Stomach (tissue), 9 donors: ENCODE measurements around the gene KDM8. TPM values are rescaled to one million over a fixed set of nuclear protein-coding genes. Genes with fewer than 3 reads are reported as not detected.

ENCODE experiments used
- DNase-seq, 2 donors: peaks; one replicate each; pipeline versions ENCODE4 v3.0.0 to v3.0.0-alpha.2; 2013 to 2019
- H3K27ac ChIP-seq, 5 donors: fragments of 200-600 bp in 4 of 5; sonication (generic) in 4 of 5; one replicate each; pipeline ENCODE4 v1.5.1; 2013 to 2019; ENCODE audit warnings: mild to moderate bottlenecking in 1 of 5, moderate library complexity in 1 of 5
- H3K27me3 ChIP-seq, 3 donors: fragments of 200-600 bp; sonication (generic); one replicate each; pipeline ENCODE4 v1.5.1; 2017 to 2019; ENCODE audit warnings: mixed run types in 1 of 3
- H3K36me3 ChIP-seq, 4 donors: fragments of 200-600 bp; sonication (generic); 1 replicate in 3 of 4; 2 replicates in 1 of 4; pipeline ENCODE4 v1.5.1; 2016 to 2019
- H3K4me1 ChIP-seq, 4 donors: fragments of 200-600 bp; sonication (generic); one replicate each; pipeline ENCODE4 v1.5.1; 2016 to 2019
- H3K4me3 ChIP-seq, 4 donors: fragments of 200-600 bp; sonication (generic) in 3 of 4; one replicate each; pipeline ENCODE4 v1.5.1; 2016 to 2019; ENCODE audit warnings: mild to moderate bottlenecking in 1 of 4
- H3K9me3 ChIP-seq, 4 donors: fragments of 200-600 bp; sonication (generic); one replicate each; pipeline ENCODE4 v1.5.1; 2016 to 2019
- EP300 ChIP-seq: sonication (generic); formaldehyde crosslinking; IDR thresholded peaks from one replicate; pipeline ENCODE4 v1.6.1; 2017; ENCODE audit warnings: antibody characterized with exemption
- POLR2A ChIP-seq, 4 donors: fragments of 450-650 bp; IDR thresholded peaks; one replicate each; pipeline ENCODE4 v1.6.1; 2016; ENCODE audit warnings: antibody characterized with exemption in 4 of 4, control low read depth in 2 of 4, mild to moderate bottlenecking in 1 of 4, moderate library complexity in 1 of 4
- POLR2AphosphoS5 ChIP-seq, 3 donors: sonication (generic); formaldehyde crosslinking; IDR thresholded peaks; one replicate each; pipeline ENCODE4 v1.6.1; 2016; ENCODE audit warnings: antibody characterized with exemption in 3 of 3
- WGBS, 5 donors: extraction: QIAGEN DNeasy Blood & Tissue Kit in 3 of 5; methylation state at CpG; one replicate each; pipeline versions ENCODE4 v1.1.5 to v1.1.7; 2013 to 2018; 5-methylcytosine and 5-hydroxymethylcytosine counted together
- intact Hi-C: fragments of 100-400 bp; cut with DNase I; formaldehyde crosslinking; loops from one replicate; pipeline ENCODE4 v1.15.1; 2023; ENCODE audit warnings: low total_unique reads
- polyA plus RNA-seq, 3 donors: library from polyadenylated mRNA; stranded (reverse); fragments of 200-250 nt; gene quantifications; one replicate each; pipeline ENCODE4 v1.2.3, GENCODE V29; 2013
- total RNA-seq, 5 donors: library from RNA; depleted of rRNA; stranded (reverse); fragments of >200 nt; gene quantifications; one replicate each; pipeline versions ENCODE4 v1.1.0 to v1.2.3, GENCODE V29; 2014 to 2016
- TF ChIP-seq, protein P1 (sequence below), 7 experiments: fragments of 450-650 bp in 4 of 7; fragments of 200-600 bp in 3 of 7; sonication (generic) in 3 of 7; IDR thresholded peaks; one replicate each; pipeline ENCODE4 v1.5.1; 2016 to 2019; ENCODE audit warnings: antibody characterized with exemption in 7 of 7, control low read depth in 2 of 7, mild to moderate bottlenecking in 1 of 7
- donor health status: healthy with polysubstance abuse.
- donor health status: Bipolar disorder and iron deficiency.
- donor health status: healthy.

Gene KDM8
- total and polyA plus RNA-seq, 8 donors, result 1.4 to 58.3 (median 2.9) TPM

DNA sequence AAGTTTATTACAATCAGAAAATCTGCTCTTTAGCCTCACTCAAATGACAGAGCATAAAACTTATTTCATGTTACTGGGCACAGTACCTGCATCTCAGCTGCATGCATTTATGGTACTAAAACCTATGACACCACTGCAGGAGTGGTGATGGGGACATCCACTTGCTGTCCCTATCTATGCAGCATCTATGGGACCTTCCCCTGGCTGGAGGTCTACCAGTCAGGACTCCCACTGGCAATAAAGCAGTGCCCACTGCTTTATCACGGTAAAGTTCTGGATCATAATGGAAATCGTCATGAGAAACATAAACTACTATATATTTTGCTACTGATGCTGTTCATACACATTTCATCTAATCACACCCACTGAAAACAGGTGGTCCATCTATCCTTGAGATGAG lies 39.1 kb downstream of the KDM8 start:
- Histone ChIP-seq H3K36me3 (peaks cover 0 to 4% (median 0%) of the 10 kb centered on the region in 4 donors), H3K9me3 (no peaks in the 10 kb centered on the region), H3K27me3 (no peaks in the 10 kb centered on the region), H3K4me1 (peaks cover 29 to 80% (median 68%) of the 10 kb centered on the region in 4 donors), H3K27ac (peak overlapping the region; percentile 59 to 86 (median 84)), H3K4me3 (peak overlapping the region in 3 of 4 donors; percentile 1 to 22 (median 14))
- 66 to 88% (median 74%) methylated on average over 2 of the region's 2 CpGs for WGBS, 5 donors
- intact Hi-C loops, result no loop called here
- TF ChIP-seq, protein P1, sequence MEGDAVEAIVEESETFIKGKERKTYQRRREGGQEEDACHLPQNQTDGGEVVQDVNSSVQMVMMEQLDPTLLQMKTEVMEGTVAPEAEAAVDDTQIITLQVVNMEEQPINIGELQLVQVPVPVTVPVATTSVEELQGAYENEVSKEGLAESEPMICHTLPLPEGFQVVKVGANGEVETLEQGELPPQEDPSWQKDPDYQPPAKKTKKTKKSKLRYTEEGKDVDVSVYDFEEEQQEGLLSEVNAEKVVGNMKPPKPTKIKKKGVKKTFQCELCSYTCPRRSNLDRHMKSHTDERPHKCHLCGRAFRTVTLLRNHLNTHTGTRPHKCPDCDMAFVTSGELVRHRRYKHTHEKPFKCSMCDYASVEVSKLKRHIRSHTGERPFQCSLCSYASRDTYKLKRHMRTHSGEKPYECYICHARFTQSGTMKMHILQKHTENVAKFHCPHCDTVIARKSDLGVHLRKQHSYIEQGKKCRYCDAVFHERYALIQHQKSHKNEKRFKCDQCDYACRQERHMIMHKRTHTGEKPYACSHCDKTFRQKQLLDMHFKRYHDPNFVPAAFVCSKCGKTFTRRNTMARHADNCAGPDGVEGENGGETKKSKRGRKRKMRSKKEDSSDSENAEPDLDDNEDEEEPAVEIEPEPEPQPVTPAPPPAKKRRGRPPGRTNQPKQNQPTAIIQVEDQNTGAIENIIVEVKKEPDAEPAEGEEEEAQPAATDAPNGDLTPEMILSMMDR (IDR thresholded peaks at IDR 0.05), result no peak
- TF ChIP-seq POLR2A (IDR thresholded peaks at IDR 0.05) (no peak), EP300 (no peak), POLR2AphosphoS5 (IDR thresholded peaks at IDR 0.05) (no peak)
- DNase-seq, result no peak

DNA sequence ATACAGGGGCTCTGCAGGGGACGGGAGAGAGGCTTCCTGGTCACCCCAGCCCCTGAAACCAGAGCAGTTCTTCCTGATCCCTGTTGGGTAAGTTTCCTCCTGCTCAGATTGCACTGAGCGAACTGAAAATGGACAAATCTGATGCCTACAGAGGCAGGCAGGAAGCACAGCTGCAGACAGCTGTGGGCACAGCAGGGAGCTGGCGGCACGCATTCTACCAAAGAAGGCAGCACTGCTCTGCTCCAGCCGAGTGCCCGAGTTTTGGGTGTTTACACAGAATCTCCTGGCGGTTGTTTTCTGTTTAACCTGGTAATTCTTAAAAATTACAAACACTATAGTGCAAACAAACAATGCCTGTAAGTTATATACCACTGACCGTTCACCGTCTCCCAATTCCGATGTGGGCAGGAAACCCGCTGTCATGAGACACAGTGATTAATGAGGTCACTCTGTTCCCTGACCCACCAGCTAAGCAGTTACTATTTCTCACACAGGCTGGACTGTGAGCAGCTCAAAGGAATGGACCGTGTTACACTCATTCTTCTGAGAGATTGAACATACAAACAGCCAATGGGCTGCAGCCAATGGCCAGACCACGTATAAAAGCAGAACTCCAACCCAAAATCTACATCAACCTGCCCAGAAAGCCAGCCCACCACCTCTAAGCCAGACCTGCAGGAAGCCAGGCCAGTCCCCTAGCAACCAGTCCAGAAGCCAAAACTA lies 39.7 kb downstream of the KDM8 start:
- H3K27me3 ChIP-seq, result no peaks in the 10 kb centered on the region
- peak overlapping the region; percentile 59 to 86 (median 84) for H3K27ac ChIP-seq
- peaks cover 0 to 4% (median 0%) of the 10 kb centered on the region in 4 donors for H3K36me3 ChIP-seq
- peak overlapping the region in 3 of 4 donors; percentile 1 to 22 (median 14) for H3K4me3 ChIP-seq
- WGBS, 5 donors, result 24 to 44% (median 36%) methylated on average over 13 of the region's 13 CpGs
- intact Hi-C loops, result no loop called here
- no peaks in the 10 kb centered on the region for H3K9me3 ChIP-seq
- TF ChIP-seq, protein P1 (IDR thresholded peaks at IDR 0.05), result no peak
- peak; percentile 18 to 87 (median 82) for TF ChIP-seq POLR2AphosphoS5 (IDR thresholded peaks at IDR 0.05)
- peaks cover 29 to 74% (median 62%) of the 10 kb centered on the region in 4 donors for H3K4me1 ChIP-seq
- peak in 1 of 2 donors; percentile 76 for DNase-seq

DNA sequence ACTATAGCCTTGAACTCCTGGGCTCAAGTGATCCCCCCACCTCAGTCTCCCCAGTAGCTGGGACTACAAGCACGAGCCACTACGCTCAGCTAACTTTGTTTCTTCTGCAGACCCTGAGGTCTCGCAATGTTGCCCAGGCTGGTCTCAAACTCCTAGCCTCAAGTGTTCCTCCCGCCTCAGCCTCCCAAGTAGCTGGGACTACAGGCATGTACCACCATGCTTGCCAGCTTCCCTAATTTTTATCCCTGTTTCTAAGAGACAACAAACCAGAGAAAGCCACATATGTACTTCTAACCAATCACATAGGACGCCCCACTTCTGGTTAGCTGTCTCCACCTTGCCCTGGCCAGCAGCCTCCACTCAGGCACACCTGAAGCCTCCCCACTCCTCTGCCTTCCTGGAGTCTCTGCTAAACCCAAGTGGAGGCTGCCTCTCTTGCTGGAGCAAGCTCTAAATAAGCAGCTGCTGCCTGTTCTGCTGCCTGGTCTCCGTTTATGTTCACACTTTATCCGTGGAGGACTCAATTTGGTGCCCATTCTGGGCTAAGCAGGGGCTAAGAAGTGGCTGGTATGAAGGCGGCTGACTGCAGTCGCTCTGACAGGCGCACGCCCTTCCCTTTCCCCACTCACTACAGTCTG lies 40.5 kb downstream of the KDM8 start:
- DNase-seq, result no peak
- 80 to 94% (median 92%) methylated on average over 11 of the region's 11 CpGs for WGBS, 5 donors
- Histone ChIP-seq H3K27me3 (no peaks in the 10 kb centered on the region), H3K27ac (peak overlapping the region; percentile 6 to 86 (median 84)), H3K9me3 (no peaks in the 10 kb centered on the region), H3K36me3 (peaks cover 0 to 4% (median 0%) of the 10 kb centered on the region in 4 donors), H3K4me3 (no peak overlapping the region), H3K4me1 (peaks cover 29 to 66% (median 58%) of the 10 kb centered on the region in 4 donors)
- TF ChIP-seq EP300 (no peak), POLR2A (IDR thresholded peaks at IDR 0.05) (no peak), POLR2AphosphoS5 (IDR thresholded peaks at IDR 0.05) (no peak)
- TF ChIP-seq, protein P1 (IDR thresholded peaks at IDR 0.05), result no peak
- intact Hi-C loops, result no loop called here

DNA sequence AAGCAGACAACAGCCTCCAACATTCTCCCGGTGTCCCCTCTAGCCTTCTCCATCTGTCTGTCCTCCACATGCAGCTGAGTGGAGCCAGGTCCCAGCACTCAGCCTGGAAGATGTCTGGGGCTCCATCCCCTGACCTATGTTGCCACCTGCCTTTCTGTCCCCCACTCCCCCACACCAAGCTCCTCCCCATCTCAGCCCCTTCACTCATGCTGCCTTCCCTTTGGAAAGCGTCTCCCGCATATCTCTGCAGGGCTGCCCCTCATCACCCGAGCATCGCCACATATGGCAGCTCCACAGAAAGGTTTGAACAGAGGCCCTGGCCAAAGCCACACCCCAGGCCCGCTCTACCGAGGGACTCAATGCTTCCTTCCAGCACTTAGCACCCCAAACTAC lies 41.0 kb downstream of the KDM8 start:
- H3K4me1 ChIP-seq, result peaks cover 29 to 66% (median 58%) of the 10 kb centered on the region in 4 donors
- peak overlapping the region; percentile 8 to 86 (median 84) for H3K27ac ChIP-seq
- H3K9me3 ChIP-seq, result no peaks in the 10 kb centered on the region
- TF ChIP-seq POLR2A (IDR thresholded peaks at IDR 0.05) (no peak), POLR2AphosphoS5 (IDR thresholded peaks at IDR 0.05) (no peak), EP300 (no peak)
- TF ChIP-seq, protein P1 (IDR thresholded peaks at IDR 0.05), result no peak
- no peak for DNase-seq
- WGBS, 5 donors, result 87 to 95% (median 90%) methylated on average over 7 of the region's 7 CpGs
- H3K36me3 ChIP-seq, result peaks cover 0 to 4% (median 0%) of the 10 kb centered on the region in 4 donors
- H3K27me3 ChIP-seq, result no peaks in the 10 kb centered on the region
- no peak overlapping the region for H3K4me3 ChIP-seq
- intact Hi-C loops, result no loop called here
